Measurements from ENCODE around the gene TM2D1. TPM values are rescaled to one million over a fixed set of nuclear protein-coding genes. Genes with fewer than 3 reads are reported as not detected.

Gene TM2D1
- total RNA-seq, 1 donor from 2014 or later: 71.4 TPM

DNA sequence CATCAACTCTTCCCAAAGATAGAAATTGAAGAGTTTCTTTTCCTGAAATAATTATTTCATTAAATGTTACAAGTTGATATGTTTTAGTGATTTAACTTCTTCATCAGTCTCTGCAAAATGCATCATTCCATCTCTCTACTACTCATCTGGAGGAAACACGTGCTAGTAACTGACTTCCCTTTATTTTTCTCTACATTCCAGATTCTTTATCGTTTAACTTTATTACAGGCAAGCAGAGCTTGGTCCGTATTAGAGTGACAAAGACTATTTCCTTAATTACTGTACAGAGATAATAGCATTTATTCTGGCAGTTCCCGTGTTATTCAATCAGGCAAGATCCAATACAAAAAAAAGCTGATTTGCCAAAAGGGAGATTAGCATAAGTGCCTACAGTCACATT is 88.6 kb downstream of the TM2D1 start:
- DNase-seq (ENCODE audit: low spot score): no peak
- H3K27me3 ChIP-seq: peaks cover 14% of the 10 kb centered on the region
- no peaks in the 10 kb centered on the region for H3K9me3 ChIP-seq (ENCODE audit: low read depth)
- TF ChIP-seq CTCF (IDR thresholded peaks at IDR 0.05) (no peak), EZH2 (IDR thresholded peaks at IDR 0.05) (no peak), EZH2phosphoT487 (IDR thresholded peaks at IDR 0.05) (no peak)
- Mint-ChIP-seq H3K36me3 (no peaks in the 10 kb centered on the region), H3K27ac (no peak overlapping the region), H3K4me1 (peaks cover 3% of the 10 kb centered on the region), H3K4me3 (no peak overlapping the region), H3K9me3 (peaks cover 4% of the 10 kb centered on the region), H3K27me3 (ENCODE audit: insufficient read depth, low read depth) (peaks cover 4% of the 10 kb centered on the region)
- no peak overlapping the region for H3K4me3 ChIP-seq
- no peaks in the 10 kb centered on the region for H3F3A ChIP-seq (ENCODE audit: low read depth)
- H3K36me3 ChIP-seq: no peaks in the 10 kb centered on the region
- no peaks in the 10 kb centered on the region for H4K20me1 ChIP-seq (ENCODE audit: low read depth)
- no peak overlapping the region for H2AFZ ChIP-seq (replicated peaks)
- no peaks in the 10 kb centered on the region for H3K79me2 ChIP-seq (ENCODE audit: low read depth)
- H3K9ac ChIP-seq: no peak overlapping the region
- H3K27ac ChIP-seq: no peak overlapping the region
- H3K4me2 ChIP-seq: no peak overlapping the region
- H3K4me1 ChIP-seq: no peaks in the 10 kb centered on the region

DNA sequence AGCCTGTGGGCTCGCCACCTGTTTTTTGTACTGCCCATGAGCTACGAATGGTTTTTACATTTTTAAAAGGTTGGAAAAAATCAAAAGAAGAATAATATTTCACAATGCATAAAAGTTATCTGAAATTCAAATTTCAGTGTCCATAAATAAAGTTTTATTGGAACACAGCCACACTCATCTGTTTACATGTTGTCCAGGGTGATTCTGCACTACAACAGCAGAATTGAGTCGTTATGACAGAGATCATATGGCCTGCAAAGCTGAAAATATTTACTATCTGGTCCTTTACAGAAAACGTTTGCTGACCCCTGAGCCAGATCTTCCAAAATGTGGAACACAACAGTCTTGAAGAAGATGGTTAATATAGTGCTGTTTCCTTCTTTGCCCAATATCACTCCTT is 89.4 kb downstream of the TM2D1 start:
- no peaks in the 10 kb centered on the region for H3F3A ChIP-seq (ENCODE audit: low read depth)
- H3K4me3 ChIP-seq: no peak overlapping the region
- no peak overlapping the region for H3K4me3 Mint-ChIP-seq
- peaks cover 4% of the 10 kb centered on the region for H3K9me3 Mint-ChIP-seq
- H3K4me2 ChIP-seq: no peak overlapping the region
- H3K9me3 ChIP-seq (ENCODE audit: low read depth): no peaks in the 10 kb centered on the region
- peaks cover 4% of the 10 kb centered on the region for H3K27me3 Mint-ChIP-seq (ENCODE audit: insufficient read depth, low read depth)
- no peak overlapping the region for H2AFZ ChIP-seq (replicated peaks)
- peaks cover 6% of the 10 kb centered on the region for H3K27me3 ChIP-seq
- no peak overlapping the region for H3K27ac Mint-ChIP-seq
- H3K79me2 ChIP-seq (ENCODE audit: low read depth): no peaks in the 10 kb centered on the region
- TF ChIP-seq EZH2phosphoT487 (IDR thresholded peaks at IDR 0.05): no peak
- TF ChIP-seq CTCF (IDR thresholded peaks at IDR 0.05): no peak
- TF ChIP-seq EZH2 (IDR thresholded peaks at IDR 0.05): no peak
- no peak overlapping the region for H3K27ac ChIP-seq
- H3K36me3 ChIP-seq: no peaks in the 10 kb centered on the region
- no peak for DNase-seq (ENCODE audit: low spot score)
- H4K20me1 ChIP-seq (ENCODE audit: low read depth): no peaks in the 10 kb centered on the region
- H3K36me3 Mint-ChIP-seq: no peaks in the 10 kb centered on the region
- no peak overlapping the region for H3K9ac ChIP-seq
- no peaks in the 10 kb centered on the region for H3K4me1 ChIP-seq
- peaks cover 3% of the 10 kb centered on the region for H3K4me1 Mint-ChIP-seq

- H4K20me1 ChIP-seq (ENCODE audit: low read depth): no peaks in the 10 kb centered on the region
- no peaks in the 10 kb centered on the region for H3K27me3 ChIP-seq
- H2AFZ ChIP-seq (replicated peaks): no peak overlapping the region
- Mint-ChIP-seq H3K27ac (no peak overlapping the region), H3K4me3 (no peak overlapping the region), H3K9me3 (peaks cover 10% of the 10 kb centered on the region), H3K4me1 (no peaks in the 10 kb centered on the region), H3K36me3 (peaks cover 3% of the 10 kb centered on the region), H3K27me3 (ENCODE audit: insufficient read depth, low read depth) (peaks cover 2% of the 10 kb centered on the region)
- H3K4me1 ChIP-seq: no peaks in the 10 kb centered on the region
- H3K4me3 ChIP-seq: no peak overlapping the region
- no peaks in the 10 kb centered on the region for H3K36me3 ChIP-seq
- no peak overlapping the region for H3K4me2 ChIP-seq
- H3K79me2 ChIP-seq (ENCODE audit: low read depth): no peaks in the 10 kb centered on the region
- DNase-seq (ENCODE audit: low spot score): no peak
- no peaks in the 10 kb centered on the region for H3F3A ChIP-seq (ENCODE audit: low read depth)
- H3K27ac ChIP-seq: no peak overlapping the region
- no peak overlapping the region for H3K9ac ChIP-seq
- TF ChIP-seq EZH2 (IDR thresholded peaks at IDR 0.05): no peak
- TF ChIP-seq EZH2phosphoT487 (IDR thresholded peaks at IDR 0.05): no peak
- no peak for TF ChIP-seq CTCF (IDR thresholded peaks at IDR 0.05)
- H3K9me3 ChIP-seq (ENCODE audit: low read depth): no peaks in the 10 kb centered on the region
Measured at GRCh38 chr1:61631436-61631835, 93.5 kb downstream of the TM2D1 start.

Other genes with a start within 250 kb of the TM2D1 start
- gene PATJ, start 17.3 kb upstream of the TM2D1 start, total RNA-seq (ENCODE audit: low replicate concordance): 24.3 and 24.8 TPM in 2 replicates

Measured in neural progenitor cell (in vitro differentiated cells).